GM12878 (cell line): ENCODE data around the gene FAM20B. TPM values are rescaled to one million over a fixed set of nuclear protein-coding genes. Genes with fewer than 3 reads are reported as not detected.
"Not testable (repeated sequence)": the region's sequence is repeated elsewhere in the genome, so short reads cannot be mapped to it uniquely, and the experiment has no call there.

Source experiments
- ATAC-seq: fragments of 200-7000 bp; cut with Tn5 transposase; 3 replicates; pipeline ENCODE4 v1.9.1; 2020; ENCODE audit warnings: mild to moderate bottlenecking, moderate library complexity
- BruUV-seq: library from RNA; stranded (reverse); fragments of 400-500 nt; replicated peaks from 2 replicates; lab custom pipeline; 2021; lab: Mats Ljungman, UMichigan
- CTCF ChIA-PET: fragments of 300-600 bp; sonication (Branson Sonifier 250); formaldehyde crosslinking; extraction: SDS; loops from one replicate; lab custom pipeline; 2021; ENCODE audit warnings: inconsistent platforms; lab: Yijun Ruan, JAX
- POLR2A ChIA-PET: fragments of 350-600 bp; formaldehyde crosslinking; extraction: SDS; loops from one replicate; lab custom pipeline; 2021; ENCODE audit warnings: inconsistent platforms; lab: Charles Lee
- RAD21 ChIA-PET: fragments of 300-600 bp; sonication (Branson Sonifier 250); formaldehyde crosslinking; loops from one replicate; lab custom pipeline; 2023; ENCODE audit warnings: antibody characterized with exemption; ENCODE audit not compliant: unreplicated experiment; lab: Charles Lee
- SMC1A ChIA-PET: fragments of 300-600 bp; sonication (Branson Sonifier 250); formaldehyde crosslinking; loops from one replicate; lab custom pipeline; 2023; ENCODE audit not compliant: unreplicated experiment, uncharacterized antibody; lab: Charles Lee
- DNase-seq: peaks from one replicate; pipeline ENCODE4 v3.0.0-alpha.2; 2011; ENCODE audit warnings: low read depth, low spot score
- FAIRE-seq: peaks from 3 replicates; lab custom pipeline; 2011; peaks lifted over from hg19 to GRCh38; lab: Jason Lieb, UNC
- H2AFZ ChIP-seq: 2 replicates; pipeline ENCODE4 v1.6.0; 2011; ENCODE audit warnings: low read depth, low read length, control low read depth; ENCODE audit not compliant: control insufficient read depth
- H3K27ac ChIP-seq: 2 replicates; pipeline ENCODE4 v1.5.1; 2011; ENCODE audit warnings: control low read depth; ENCODE audit not compliant: control insufficient read depth, insufficient read depth
- H3K27me3 ChIP-seq, 2 experiments: replicated peaks in 1 of 2; 2 replicates each; pipeline versions ENCODE4 v1.6.0 to v1.6.1; 2011; ENCODE audit warnings: low read length in 1 of 2; ENCODE audit not compliant: control insufficient read depth in 2 of 2, insufficient read depth in 2 of 2
- H3K36me3 ChIP-seq, 2 experiments: 2 replicates each; pipeline ENCODE4 v1.5.1; 2011; ENCODE audit warnings: low read length in 1 of 2; ENCODE audit not compliant: control insufficient read depth in 2 of 2, insufficient read depth in 2 of 2
- H3K4me1 ChIP-seq: 2 replicates; pipeline ENCODE4 v1.6.1; 2011; ENCODE audit warnings: mild to moderate bottlenecking, low read length, moderate library complexity, mixed read lengths; ENCODE audit not compliant: control insufficient read depth, insufficient read depth
- H3K4me2 ChIP-seq: 2 replicates; pipeline ENCODE4 v1.6.0; 2011; ENCODE audit warnings: control low read depth; ENCODE audit not compliant: control insufficient read depth, insufficient read depth
- H3K4me3 ChIP-seq: fragments of 200-600 bp; sonication (generic); 2 replicates; pipeline ENCODE4 v1.5.1; 2016
- H3K79me2 ChIP-seq: 2 replicates; pipeline ENCODE4 v1.6.0; 2011; ENCODE audit warnings: low read length; ENCODE audit not compliant: control insufficient read depth, insufficient read depth
- H3K9ac ChIP-seq: 2 replicates; pipeline ENCODE4 v1.8.0; 2011; ENCODE audit warnings: low read length, control low read depth, mixed read lengths; ENCODE audit not compliant: control insufficient read depth, insufficient read depth
- H3K9me3 ChIP-seq: replicated peaks from 3 replicates; pipeline ENCODE4 v1.5.1; 2011; ENCODE audit warnings: mild to moderate bottlenecking, low read length; ENCODE audit not compliant: control insufficient read depth, insufficient read depth
- H4K20me1 ChIP-seq: 2 replicates; pipeline ENCODE4 v1.6.0; 2011; ENCODE audit not compliant: control insufficient read depth, insufficient read depth
- KAT2A ChIP-seq: conservative IDR thresholded peaks from 2 replicates; pipeline ENCODE4 v1.6.1; 2011; ENCODE audit warnings: low read depth, low read length; ENCODE audit not compliant: control insufficient read depth
- MEF2A ChIP-seq: IDR thresholded peaks from 2 replicates; pipeline ENCODE4 v1.6.1; 2011; ENCODE audit warnings: low read depth, mild to moderate bottlenecking, low read length, moderate library complexity; ENCODE audit not compliant: insufficient read depth
- MXI1 ChIP-seq: fragments of 150-350 bp; IDR thresholded peaks from 2 replicates; pipeline ENCODE4 v1.6.1; 2011; ENCODE audit warnings: low read depth, mild to moderate bottlenecking, inconsistent platforms, low read length, improper control_type of control experiment
- RAD51 ChIP-seq: fragments of 450-650 bp; IDR thresholded peaks from 2 replicates; pipeline ENCODE4 v1.6.1; 2016; ENCODE audit warnings: moderate library complexity, mild to moderate bottlenecking, inconsistent platforms
- SUZ12 ChIP-seq: fragments of 200-600 bp; sonication (generic); IDR thresholded peaks from one replicate; pipeline ENCODE4 v1.6.1; 2018; ENCODE audit warnings: antibody characterized with exemption, mild to moderate bottlenecking; ENCODE audit not compliant: unreplicated experiment
- TARDBP ChIP-seq: IDR thresholded peaks from 2 replicates; pipeline ENCODE4 v1.6.1; 2016; ENCODE audit warnings: borderline replicate concordance
- WGBS: methylation state at CpG from one replicate; pipeline ENCODE4 v1.1.6; 2016; ENCODE audit warnings: low lambda C conversion rate; ENCODE audit not compliant: insufficient replicate concordance, insufficient coverage; ENCODE audit errors: missing lambda C conversion rate; 5-methylcytosine and 5-hydroxymethylcytosine counted together
- in situ Hi-C: fragments of 300-500 bp; cut with MboI; formaldehyde crosslinking; loops from 9 replicates; pipeline ENCODE4 v1.14.3; 2018; ENCODE audit warnings: mixed read lengths
- intact Hi-C: fragments of 100-400 bp; cut with micrococcal nuclease; formaldehyde crosslinking; loops from one replicate; pipeline ENCODE4 v1.14.2; 2022; ENCODE audit not compliant: unreplicated experiment
- polyA plus RNA-seq, 11 experiments: library from polyadenylated mRNA; depleted of rRNA in 4 of 11; unstranded in 6 of 11; stranded (reverse) in 5 of 11; fragments of >200 nt; fragmentation: Nextera tagmentation in 4 of 11; fragmentation: Illumina TruSeq in 1 of 11; extraction: Ambion mirVana in 4 of 11; extraction: Trizol in 1 of 11; gene quantifications; 1 replicate in 1 of 11; 2 replicates in 10 of 11; pipeline versions ENCODE4 v1.2.1 to v1.2.3, GENCODE V29; 2011 to 2016; ENCODE audit warnings: inconsistent platforms in 2 of 11, missing spikeins in 2 of 11, low read depth in 1 of 11
- total RNA-seq, 4 experiments: library from RNA; depleted of rRNA in 3 of 4; stranded (reverse); fragments of >200 nt in 3 of 4; fragmentation: Illumina TruSeq in 1 of 4; extraction: Trizol in 1 of 4; gene quantifications; 2 replicates each; pipeline versions ENCODE4 v1.2.1 to v1.2.3, GENCODE V29; 2013 to 2021
- TF ChIP-seq, protein P1 (sequence below): fragments of 450-650 bp; IDR thresholded peaks from 2 replicates; pipeline ENCODE4 v1.6.1; 2017; ENCODE audit warnings: mild to moderate bottlenecking, low read depth, inconsistent platforms; ENCODE audit not compliant: poor library complexity, severe bottlenecking
- TF ChIP-seq, protein P2 (sequence below): fragments of 450-650 bp; IDR thresholded peaks from 2 replicates; pipeline ENCODE4 v1.6.1; 2018; ENCODE audit warnings: borderline replicate concordance, mild to moderate bottlenecking; ENCODE audit not compliant: partially characterized antibody

The FAM20B gene
- total and polyA plus RNA-seq, 10 of the 15 experiments (the other 5 are each of a cell fraction or from before 2014, with no cell fraction given) = 2.4 to 25.6 (median 12.8) TPM

DNA sequence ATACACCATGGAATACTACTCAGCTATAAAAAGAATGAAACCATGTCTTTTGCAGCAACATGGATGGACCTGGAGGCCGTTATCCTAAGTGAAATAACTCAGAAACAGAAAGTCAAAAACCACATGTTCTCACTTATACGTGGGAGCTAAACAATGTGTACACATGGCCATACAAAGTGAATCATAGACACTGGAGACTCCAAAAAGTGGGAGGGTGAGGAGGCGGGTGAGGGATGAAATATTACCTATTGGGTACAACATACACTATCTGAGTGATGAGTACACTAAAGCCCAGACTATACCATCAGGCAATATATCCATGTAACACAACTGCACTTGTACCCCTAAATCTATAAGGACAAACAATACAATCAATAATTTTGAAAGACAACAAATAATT is 39.5 kb upstream of the FAM20B start (continued):
- TF ChIP-seq, protein P1, sequence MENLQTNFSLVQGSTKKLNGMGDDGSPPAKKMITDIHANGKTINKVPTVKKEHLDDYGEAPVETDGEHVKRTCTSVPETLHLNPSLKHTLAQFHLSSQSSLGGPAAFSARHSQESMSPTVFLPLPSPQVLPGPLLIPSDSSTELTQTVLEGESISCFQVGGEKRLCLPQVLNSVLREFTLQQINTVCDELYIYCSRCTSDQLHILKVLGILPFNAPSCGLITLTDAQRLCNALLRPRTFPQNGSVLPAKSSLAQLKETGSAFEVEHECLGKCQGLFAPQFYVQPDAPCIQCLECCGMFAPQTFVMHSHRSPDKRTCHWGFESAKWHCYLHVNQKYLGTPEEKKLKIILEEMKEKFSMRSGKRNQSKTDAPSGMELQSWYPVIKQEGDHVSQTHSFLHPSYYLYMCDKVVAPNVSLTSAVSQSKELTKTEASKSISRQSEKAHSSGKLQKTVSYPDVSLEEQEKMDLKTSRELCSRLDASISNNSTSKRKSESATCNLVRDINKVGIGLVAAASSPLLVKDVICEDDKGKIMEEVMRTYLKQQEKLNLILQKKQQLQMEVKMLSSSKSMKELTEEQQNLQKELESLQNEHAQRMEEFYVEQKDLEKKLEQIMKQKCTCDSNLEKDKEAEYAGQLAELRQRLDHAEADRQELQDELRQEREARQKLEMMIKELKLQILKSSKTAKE = no peak
- no peak for TF ChIP-seq MXI1
- TF ChIP-seq, all 136 proteins: peak for 0

DNA sequence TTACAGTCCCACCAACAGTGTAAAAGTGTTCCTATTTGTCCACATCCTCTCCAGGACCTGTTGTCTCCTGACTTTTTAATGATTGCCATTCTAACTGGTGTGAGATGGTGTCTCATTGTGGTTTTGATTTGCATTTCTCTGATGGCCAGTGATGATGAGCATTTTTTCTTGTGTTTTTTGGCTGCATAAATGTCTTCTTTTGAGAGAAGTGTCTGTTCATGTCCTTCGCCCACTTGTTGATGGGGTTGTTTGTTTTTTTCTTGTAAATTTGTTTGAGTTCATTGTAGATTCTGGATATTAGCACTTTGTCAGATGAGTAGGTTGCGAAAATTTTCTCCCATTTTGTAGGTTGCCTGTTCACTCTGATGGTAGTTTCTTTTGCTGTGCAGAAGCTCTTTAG is 37.5 kb upstream of the FAM20B start:
- ATAC-seq, FAIRE-seq, H4K20me1 ChIP-seq, H3K36me3 ChIP-seq, BruUV-seq, in situ Hi-C loops, H3K4me3 ChIP-seq, H3K9ac ChIP-seq, H3K4me2 ChIP-seq, H2AFZ ChIP-seq, SMC1A ChIA-PET, RAD21 ChIA-PET, H3K27me3 ChIP-seq, H3K4me1 ChIP-seq, H3K27ac ChIP-seq, DNase-seq, H3K79me2 ChIP-seq, CTCF ChIA-PET, H3K9me3 ChIP-seq, POLR2A ChIA-PET, intact Hi-C loops: not testable (repeated sequence)
- 50% methylated on average over 1 of the region's 2 CpGs for WGBS

DNA sequence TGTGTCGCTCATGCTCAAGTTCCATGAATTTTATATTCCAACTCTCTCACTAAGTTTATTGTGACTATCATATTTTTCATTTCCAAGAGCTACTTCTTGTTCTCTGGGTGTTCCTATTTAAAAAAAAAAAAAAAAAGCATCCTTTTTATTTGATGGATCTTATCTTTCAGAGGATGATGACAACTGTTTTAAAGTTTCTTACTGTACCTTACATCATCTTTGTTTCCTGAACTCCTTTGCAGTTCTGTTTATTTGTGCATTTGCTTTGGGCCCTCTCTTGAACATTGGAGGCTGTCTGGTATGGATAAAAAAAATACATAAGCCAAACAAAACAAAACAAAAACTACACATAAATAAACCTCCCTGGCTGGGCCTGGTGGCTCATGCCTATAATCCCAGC is 32.1 kb upstream of the FAM20B start:
- Histone ChIP-seq H3K9ac (no peak overlapping the region), H3K4me1 (no peaks in the 10 kb centered on the region), H3K9me3 (no peaks in the 10 kb centered on the region; the same call in 2 of the 3 replicates), H3K36me3 (no peaks in the 10 kb centered on the region), H3K27ac (no peak overlapping the region), H4K20me1 (no peaks in the 10 kb centered on the region), H2AFZ (no peak overlapping the region), H3K79me2 (no peaks in the 10 kb centered on the region), H3K4me3 (no peak overlapping the region), H3K27me3 (no peaks in the 10 kb centered on the region), H3K4me2 (no peak overlapping the region)
- DNase-seq (no peak), ATAC-seq (no peak), FAIRE-seq (no peak)
- ChIA-PET POLR2A (no interaction called here), RAD21 (no interaction called here), CTCF (interaction anchor here (1.5 kb wide), 1 partner anchor 181 kb away, joined by 3 read pairs; no protein-coding TSS in a partner anchor), SMC1A (no interaction called here)
- BruUV-seq = no TSS peak
- WGBS = 0% methylated on average over 1 of the region's 1 CpG
- in situ Hi-C loops = no loop called here
- intact Hi-C loops = no loop called here
- TF ChIP-seq TARDBP (no peak), SUZ12 (no peak), MEF2A (no peak), RAD51 (no peak), KAT2A (no peak)
- TF ChIP-seq, protein P2, sequence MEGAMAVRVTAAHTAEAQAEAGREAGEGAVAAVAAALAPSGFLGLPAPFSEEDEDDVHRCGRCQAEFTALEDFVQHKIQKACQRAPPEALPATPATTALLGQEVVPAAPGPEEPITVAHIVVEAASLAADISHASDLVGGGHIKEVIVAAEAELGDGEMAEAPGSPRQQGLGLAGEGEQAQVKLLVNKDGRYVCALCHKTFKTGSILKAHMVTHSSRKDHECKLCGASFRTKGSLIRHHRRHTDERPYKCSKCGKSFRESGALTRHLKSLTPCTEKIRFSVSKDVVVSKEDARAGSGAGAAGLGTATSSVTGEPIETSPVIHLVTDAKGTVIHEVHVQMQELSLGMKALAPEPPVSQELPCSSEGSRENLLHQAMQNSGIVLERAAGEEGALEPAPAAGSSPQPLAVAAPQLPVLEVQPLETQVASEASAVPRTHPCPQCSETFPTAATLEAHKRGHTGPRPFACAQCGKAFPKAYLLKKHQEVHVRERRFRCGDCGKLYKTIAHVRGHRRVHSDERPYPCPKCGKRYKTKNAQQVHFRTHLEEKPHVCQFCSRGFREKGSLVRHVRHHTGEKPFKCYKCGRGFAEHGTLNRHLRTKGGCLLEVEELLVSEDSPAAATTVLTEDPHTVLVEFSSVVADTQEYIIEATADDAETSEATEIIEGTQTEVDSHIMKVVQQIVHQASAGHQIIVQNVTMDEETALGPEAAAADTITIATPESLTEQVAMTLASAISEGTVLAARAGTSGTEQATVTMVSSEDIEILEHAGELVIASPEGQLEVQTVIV = no peak
